Muscle of leg (tissue), 11 donors: ENCODE data around the gene TCEA2. TPM values are rescaled to one million over a fixed set of nuclear protein-coding genes. Genes with fewer than 3 reads are reported as not detected.

Source experiments
- DNase-seq: peaks from one replicate; pipeline ENCODE4 v3.0.0; 2013
- H3K27ac ChIP-seq: one replicate; pipeline ENCODE4 v1.5.1; 2013; ENCODE audit warnings: mild to moderate bottlenecking, low read length, control low read depth
- H3K27me3 ChIP-seq: one replicate; pipeline ENCODE4 v1.6.1; 2013; ENCODE audit warnings: low read length; ENCODE audit not compliant: control insufficient read depth, insufficient read depth
- H3K36me3 ChIP-seq: one replicate; pipeline ENCODE4 v1.6.1; 2013; ENCODE audit warnings: low read length; ENCODE audit not compliant: control insufficient read depth, insufficient read depth
- H3K4me1 ChIP-seq: one replicate; pipeline ENCODE4 v1.6.1; 2013; ENCODE audit warnings: low read length; ENCODE audit not compliant: control insufficient read depth, insufficient read depth
- H3K4me3 ChIP-seq: one replicate; pipeline ENCODE4 v1.5.1; 2013; ENCODE audit warnings: low read length, control low read depth
- H3K9me3 ChIP-seq: replicated peaks from 2 replicates; pipeline ENCODE4 v1.6.1; 2013; ENCODE audit warnings: low read depth, low read length; ENCODE audit not compliant: control insufficient read depth
- WGBS: methylation state at CpG from one replicate; pipeline ENCODE4 v1.1.5; 2013; ENCODE audit warnings: missing lambda C conversion rate; ENCODE audit not compliant: insufficient coverage; 5-methylcytosine and 5-hydroxymethylcytosine counted together
- polyA plus RNA-seq, 8 donors: library from polyadenylated mRNA; unstranded; fragments of 120-200 nt; gene quantifications; one replicate each; pipeline versions ENCODE4 v1.2.1 to v1.2.3, GENCODE V29; 2013; ENCODE audit warnings: inconsistent platforms in 1 of 8, low replicate concordance in 1 of 8; ENCODE audit not compliant: insufficient read length in 8 of 8, insufficient read depth in 1 of 8
- total RNA-seq: library from RNA; stranded (reverse); fragments of 120-200 nt; gene quantifications from one replicate; pipeline ENCODE4 v1.2.4, GENCODE V29; 2013

TCEA2 gene
- total and polyA plus RNA-seq, 9 donors = 24.6 to 60.1 (median 46.8) TPM

DNA sequence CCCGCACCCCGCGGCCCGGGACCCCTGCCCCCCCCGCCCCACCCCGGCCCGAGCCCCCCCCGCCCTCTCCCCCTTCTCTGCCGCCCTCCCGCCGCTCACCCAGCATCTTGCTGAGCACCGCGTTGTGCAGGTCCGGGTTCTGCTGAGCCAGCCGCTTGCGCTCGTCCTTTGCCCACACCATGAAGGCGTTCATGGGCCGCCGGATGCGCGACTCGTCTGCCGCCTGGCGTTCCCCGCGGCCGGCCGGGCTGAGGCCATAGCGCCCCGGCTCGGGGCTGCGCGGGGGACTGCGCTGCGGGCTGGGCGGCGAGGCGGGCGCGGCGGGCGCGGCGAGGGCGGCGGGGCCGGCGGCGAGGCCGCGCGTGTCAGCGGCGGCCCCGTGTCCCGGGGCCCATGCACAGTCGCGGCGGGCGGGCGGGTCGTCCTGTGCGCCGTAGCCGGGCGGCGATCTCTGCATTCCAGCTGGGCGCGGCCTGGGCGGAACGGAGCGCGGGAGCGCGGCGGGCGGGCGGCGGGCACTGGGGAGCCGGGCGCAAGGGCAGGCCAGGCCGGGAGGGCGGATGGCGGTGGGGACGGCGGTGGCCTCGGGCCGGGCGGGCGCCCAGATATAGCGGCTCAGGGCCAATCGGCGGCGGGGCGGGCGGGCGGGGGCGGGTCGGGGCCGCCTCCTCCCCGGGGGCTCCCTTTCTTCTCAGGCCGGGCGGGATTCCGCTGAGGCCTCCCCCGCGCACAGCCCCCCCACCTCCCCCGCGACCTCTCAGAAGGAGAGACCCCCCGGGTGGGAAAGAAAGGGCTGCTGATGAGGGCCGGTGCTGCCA, 13.7 kb upstream of the TCEA2 start, which contains the start of gene SOX18:
TSS of gene SOX18 (minus strand) at position 580 of the 818 bp plus-strand sequence. CDS start at position 457, 123 bp downstream.
- DNase-seq = no peak
- Histone ChIP-seq H3K27ac (peak within 1 kb of the TSS; percentile 74), H3K4me3 (peak within 1 kb of the TSS; percentile 24), H3K4me1 (peaks cover 34% of the 10 kb centered on the region), H3K9me3 (no peaks in the 10 kb centered on the region), H3K36me3 (no peaks in the 10 kb centered on the region), H3K27me3 (peaks cover 75% of the 10 kb centered on the region)
- WGBS = under 1% methylated on average over 70 of the region's 111 CpGs

DNA sequence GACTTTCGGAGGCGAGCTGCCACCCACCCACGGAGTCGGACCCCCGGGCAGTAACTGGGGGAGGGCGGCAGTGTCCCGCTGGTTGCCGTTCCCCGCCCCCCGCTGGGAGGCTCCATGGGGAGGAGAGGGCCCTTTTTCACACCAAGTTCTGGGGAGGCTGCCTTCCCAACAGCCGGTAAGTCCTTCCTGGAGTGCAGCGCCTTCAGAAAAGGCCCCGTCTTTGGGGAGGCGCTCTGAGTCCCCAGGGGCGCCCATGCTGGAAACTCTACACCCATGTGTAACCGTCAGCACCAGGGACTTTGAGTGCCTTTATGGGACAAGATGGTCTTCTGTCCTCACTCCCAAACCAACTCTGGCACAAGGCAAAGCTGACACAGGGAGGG, 13.1 kb upstream of the TCEA2 start:
- Histone ChIP-seq H3K36me3 (no peaks in the 10 kb centered on the region), H3K27ac (peak overlapping the region; percentile 74), H3K4me3 (peak overlapping the region; percentile 24), H3K4me1 (peaks cover 38% of the 10 kb centered on the region), H3K9me3 (no peaks in the 10 kb centered on the region), H3K27me3 (peaks cover 69% of the 10 kb centered on the region)
- WGBS = 14% methylated on average over 15 of the region's 16 CpGs
- no peak for DNase-seq

DNA sequence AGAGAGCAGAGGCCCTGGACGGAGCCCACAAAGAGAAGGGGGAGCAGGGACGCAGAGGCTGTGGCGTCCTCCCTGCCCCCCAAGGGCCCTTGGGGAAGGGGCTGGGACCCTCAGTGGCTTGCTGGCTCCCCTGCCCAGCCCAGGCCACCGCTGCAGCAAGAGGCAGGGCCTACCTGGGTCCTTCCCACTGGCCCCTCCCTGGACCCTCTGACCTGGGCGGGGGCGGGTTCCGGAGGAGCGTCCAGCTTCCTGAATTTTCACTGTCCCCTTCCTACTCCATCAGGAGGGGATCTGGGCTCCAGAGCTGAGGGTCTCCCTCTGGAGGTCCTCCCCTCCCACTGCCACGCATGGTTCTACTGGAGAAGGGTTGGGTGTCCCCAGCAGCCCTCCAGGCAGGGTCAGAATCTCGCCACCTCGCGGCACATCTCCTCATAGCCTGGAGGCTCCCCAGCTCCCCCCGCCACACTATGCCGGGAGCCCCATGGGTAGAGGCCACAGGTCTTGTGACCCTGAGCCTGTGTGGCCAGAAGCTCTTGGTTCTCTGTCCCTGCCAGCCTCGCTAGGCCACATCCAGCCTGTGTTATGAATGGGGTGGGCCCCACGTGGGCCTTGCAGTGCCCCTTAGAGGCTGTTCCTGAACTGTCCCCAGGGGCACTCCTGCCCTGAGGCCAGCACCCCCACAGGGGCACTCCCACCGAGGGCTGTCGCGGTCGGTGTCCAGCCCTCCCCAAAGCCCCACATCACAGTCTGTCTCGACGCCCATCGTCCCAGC, 12.6 kb upstream of the TCEA2 start:
- peak overlapping the region; percentile 74 for H3K27ac ChIP-seq
- H3K9me3 ChIP-seq = no peaks in the 10 kb centered on the region
- H3K4me3 ChIP-seq = peak overlapping the region; percentile 24
- WGBS = 61% methylated on average over 17 of the region's 23 CpGs
- H3K4me1 ChIP-seq = peaks cover 38% of the 10 kb centered on the region
- H3K27me3 ChIP-seq = peaks cover 64% of the 10 kb centered on the region
- H3K36me3 ChIP-seq = no peaks in the 10 kb centered on the region
- DNase-seq = no peak

DNA sequence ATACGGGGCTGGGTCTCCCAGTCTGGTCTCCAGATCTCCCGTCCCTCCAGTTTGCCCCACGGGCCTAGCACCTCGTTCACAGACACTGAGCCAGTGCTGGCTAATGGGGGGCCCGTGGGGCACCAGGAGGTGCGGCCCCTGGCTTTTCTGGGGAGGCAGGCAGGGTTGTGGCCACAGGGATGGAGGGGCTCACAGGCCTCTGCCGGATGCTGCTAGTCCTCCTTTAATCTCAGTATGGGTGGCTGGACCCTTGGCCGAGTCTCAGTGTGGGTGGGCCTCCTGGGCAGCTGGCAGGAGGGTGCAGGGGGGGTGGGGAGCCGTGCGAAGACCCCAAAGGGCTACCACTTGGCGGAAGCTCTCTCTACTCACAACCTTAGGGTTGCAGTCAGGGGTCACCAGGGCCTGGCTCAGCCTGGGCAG, 12.0 kb upstream of the TCEA2 start:
- Histone ChIP-seq H3K4me3 (no peak overlapping the region), H3K4me1 (peaks cover 44% of the 10 kb centered on the region), H3K27ac (peak overlapping the region; percentile 74), H3K27me3 (peaks cover 58% of the 10 kb centered on the region), H3K9me3 (no peaks in the 10 kb centered on the region), H3K36me3 (no peaks in the 10 kb centered on the region)
- no peak for DNase-seq
- WGBS = 84% methylated on average over 6 of the region's 11 CpGs

DNA sequence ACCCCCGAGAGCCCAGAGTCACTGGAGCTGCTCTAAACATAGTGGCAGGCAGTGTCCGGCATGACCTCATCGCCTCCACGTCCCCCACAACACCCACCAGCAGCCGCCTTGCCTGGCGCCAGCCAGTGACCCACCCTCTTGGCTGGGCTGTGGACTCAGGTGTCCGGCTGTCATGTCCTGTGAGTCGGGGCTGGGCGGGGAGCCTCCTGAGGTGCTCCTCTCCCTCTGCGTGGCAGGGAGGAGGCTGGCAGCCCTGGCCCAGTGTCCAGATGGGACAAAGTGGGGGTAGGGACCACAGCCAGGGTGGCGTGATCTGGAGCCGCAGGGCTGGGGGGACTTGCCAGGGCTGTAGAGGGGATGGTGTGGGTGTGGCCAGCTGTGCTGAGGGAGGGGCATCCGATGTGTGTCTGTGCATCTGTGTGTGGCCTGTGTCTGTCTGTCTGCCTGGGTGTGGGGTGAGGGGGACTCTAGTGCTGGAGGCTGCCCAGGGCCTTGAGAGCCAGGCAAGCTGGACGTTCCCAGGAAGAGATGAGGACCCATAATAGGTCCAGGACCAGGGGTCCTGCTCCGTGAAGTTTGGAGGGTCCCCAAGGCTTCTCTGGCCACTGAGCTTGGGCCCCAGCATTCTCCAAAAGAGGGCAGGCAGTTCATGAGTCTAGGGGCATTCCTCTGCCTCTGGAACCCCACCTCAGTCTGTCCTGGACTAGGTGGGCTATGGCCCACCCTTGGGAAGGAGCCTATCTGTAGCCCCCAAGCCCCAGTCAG, 11.3 kb upstream of the TCEA2 start:
- H3K27me3 ChIP-seq = peaks cover 54% of the 10 kb centered on the region
- WGBS = 78% methylated on average over 14 of the region's 15 CpGs
- no peak for DNase-seq
- peak overlapping the region; percentile 74 for H3K27ac ChIP-seq
- H3K9me3 ChIP-seq = no peaks in the 10 kb centered on the region
- H3K36me3 ChIP-seq = no peaks in the 10 kb centered on the region
- peaks cover 51% of the 10 kb centered on the region for H3K4me1 ChIP-seq
- no peak overlapping the region for H3K4me3 ChIP-seq

DNA sequence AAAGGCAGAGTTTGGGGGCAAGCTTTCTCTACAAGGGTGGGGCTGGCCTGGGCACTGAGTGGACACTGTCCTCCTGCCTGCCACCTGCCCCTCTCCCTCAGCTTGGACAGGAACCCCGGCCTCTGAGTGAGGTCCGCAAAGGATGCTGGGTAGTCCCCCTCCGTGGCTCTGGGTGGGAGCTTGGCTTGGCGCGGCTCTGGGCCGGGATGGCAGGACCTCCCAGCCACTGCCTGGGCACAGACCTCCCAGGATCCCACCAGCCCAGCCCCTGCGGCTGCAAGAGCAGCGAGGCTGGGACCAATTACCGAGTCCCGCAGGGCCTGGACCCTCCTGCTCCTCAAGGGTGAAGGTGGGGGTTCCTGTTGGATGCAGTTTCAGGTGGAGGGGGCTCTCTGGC, 10.7 kb upstream of the TCEA2 start:
- Histone ChIP-seq H3K27me3 (peaks cover 50% of the 10 kb centered on the region), H3K4me3 (no peak overlapping the region), H3K27ac (peak overlapping the region; percentile 74), H3K9me3 (no peaks in the 10 kb centered on the region), H3K36me3 (no peaks in the 10 kb centered on the region), H3K4me1 (peaks cover 51% of the 10 kb centered on the region)
- WGBS = 62% methylated on average over 3 of the region's 10 CpGs
- no peak for DNase-seq

DNA sequence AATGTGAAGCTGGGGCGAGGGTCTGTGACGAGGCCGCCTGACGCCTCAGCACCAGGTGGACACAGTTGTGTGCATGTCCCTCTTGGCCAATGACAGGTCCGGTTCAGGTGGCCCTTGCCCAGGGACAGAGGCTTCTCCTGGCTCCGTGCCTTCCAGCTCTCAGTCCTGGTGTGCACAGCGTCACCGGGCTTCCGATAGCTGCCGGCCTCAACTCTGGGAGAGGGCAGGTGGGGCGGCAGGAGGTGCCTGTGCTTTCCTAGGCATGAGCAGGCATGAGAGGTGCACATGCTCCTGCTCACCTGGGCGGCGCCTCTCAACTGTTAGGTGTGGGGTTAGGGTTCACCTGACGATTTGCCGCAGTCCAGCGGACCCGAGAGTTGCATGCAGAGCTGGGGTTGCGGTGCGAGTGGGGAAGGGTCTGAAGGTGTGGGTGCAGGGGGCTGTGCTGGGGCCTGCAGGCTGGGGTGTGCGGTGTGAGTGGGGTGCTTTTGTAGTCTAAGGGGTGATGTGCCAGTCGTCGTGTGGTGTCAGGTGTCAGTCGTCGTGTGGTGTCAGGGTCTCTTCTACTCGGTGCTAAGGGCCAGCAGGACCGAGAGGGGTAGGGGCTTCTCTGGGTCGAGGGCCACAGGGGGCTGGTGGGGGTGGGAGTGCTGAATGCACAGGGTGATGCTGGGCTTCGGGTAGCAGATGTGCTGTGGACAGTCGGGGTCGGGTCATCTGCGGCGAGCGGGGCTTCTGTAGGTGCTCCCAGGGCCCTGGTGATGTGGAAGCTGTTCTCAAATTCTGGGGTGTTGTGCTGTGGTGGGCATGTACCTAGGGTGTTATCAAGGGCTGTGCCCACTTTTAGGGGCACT, 9.8 kb upstream of the TCEA2 start:
- no peak for DNase-seq
- WGBS = 80% methylated on average over 32 of the region's 33 CpGs
- Histone ChIP-seq H3K27ac (peak overlapping the region; percentile 74), H3K4me3 (no peak overlapping the region), H3K4me1 (peaks cover 60% of the 10 kb centered on the region), H3K27me3 (peaks cover 48% of the 10 kb centered on the region), H3K36me3 (no peaks in the 10 kb centered on the region), H3K9me3 (no peaks in the 10 kb centered on the region)

DNA sequence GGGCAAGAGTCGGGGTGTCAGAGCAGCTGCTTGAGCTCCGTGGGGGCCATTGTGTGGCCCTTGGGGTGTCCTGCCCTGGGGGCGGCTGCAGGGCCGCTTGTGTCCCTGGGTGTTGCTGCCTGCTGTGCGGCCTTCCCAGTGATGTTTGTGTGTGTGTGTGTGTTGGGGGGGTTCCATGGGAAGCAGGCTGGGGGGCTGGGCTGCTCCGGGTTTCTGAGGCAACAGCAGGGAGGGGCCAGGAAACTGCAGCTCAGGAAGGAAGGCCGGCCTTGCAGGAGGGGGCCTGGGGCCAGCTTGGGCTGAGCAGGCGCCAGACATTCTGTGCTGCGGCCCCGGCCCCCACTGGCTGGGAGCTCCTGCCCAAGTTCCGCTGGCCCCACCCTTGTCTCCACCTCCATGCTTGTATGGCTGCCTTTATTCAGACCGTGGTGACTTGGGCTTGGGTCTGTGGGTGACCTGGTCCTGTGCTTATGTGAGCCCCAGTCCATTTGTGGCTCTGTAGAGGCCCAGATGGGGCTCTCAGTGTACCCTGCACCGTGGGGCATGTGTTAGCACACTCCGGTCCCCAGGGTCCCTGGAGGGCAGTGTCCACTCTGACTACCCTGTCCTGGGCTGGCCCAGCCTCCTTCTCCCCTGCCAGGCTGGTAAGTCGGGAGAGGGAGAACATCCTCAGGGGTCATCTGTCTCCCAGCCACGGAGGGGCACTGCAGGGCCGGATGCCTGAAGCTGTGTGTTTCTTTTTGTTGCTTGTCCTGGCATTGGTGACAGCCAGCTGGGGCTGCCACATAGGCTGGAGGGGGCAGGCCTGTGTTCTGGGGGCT, 8.9 kb upstream of the TCEA2 start:
- Histone ChIP-seq H3K9me3 (no peaks in the 10 kb centered on the region), H3K4me3 (no peak overlapping the region), H3K27me3 (peaks cover 50% of the 10 kb centered on the region), H3K36me3 (no peaks in the 10 kb centered on the region), H3K27ac (peak overlapping the region; percentile 77), H3K4me1 (peaks cover 60% of the 10 kb centered on the region)
- peak; percentile 79 for DNase-seq
- 24% methylated on average over 9 of the region's 17 CpGs for WGBS
